GM18907 (cell line): Measurements from ENCODE around the gene ZNF57.
A peak's percentile ranks its signal among the peaks of the same experiment; 100 is the strongest.
"Not testable (repeated sequence)": the region's sequence is repeated elsewhere in the genome, so short reads cannot be mapped to it uniquely, and the experiment has no call there.

Experiments
- ATAC-seq: cut with Tn5 transposase; IDR thresholded peaks from one replicate; pipeline ENCODE4 v1.9.1; 2021; ENCODE audit warnings: mild to moderate bottlenecking, moderate library complexity; ENCODE audit not compliant: unreplicated experiment

The ZNF57 gene

DNA sequence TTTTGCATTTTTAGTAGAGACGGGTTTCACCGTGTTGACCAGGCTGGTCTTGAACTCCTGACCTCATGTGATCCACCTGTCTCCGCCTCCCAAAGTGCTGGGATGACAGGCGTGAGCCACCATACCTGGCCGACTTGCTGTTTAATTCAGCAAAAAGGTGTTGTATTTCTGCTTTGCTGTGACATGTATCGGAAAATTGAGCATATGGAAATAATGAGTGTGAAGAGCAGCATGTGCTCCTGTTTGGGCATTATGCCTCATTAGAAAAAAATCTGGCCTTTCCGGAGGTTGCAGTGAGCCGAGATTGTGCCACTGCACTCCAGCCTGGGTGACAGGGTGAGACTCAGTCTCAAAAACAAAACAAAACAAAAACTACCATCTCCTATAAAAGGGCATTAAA, 10.2 kb upstream of the ZNF57 start:
- ATAC-seq: not testable (repeated sequence)

DNA sequence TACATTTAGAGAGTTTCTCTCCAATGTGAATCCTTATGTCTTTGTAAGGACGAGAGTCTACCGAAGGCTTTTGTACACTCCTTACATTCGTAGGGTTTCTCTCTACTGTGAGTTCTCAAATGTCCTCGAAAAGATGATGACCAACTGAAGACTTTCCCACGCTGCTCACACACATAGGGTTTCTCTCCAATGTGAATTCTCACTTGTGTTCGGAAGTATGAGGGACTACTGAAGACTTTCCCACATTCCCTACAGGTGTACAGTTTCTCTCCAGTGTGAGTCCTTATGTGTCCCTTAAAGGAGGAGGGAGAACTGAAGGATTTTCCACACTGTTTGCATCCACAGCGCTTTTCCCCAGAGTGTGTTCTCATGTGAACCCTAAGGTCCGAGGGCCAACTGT, 4.0 kb upstream of the ZNF57 start:
- no peak for ATAC-seq

DNA sequence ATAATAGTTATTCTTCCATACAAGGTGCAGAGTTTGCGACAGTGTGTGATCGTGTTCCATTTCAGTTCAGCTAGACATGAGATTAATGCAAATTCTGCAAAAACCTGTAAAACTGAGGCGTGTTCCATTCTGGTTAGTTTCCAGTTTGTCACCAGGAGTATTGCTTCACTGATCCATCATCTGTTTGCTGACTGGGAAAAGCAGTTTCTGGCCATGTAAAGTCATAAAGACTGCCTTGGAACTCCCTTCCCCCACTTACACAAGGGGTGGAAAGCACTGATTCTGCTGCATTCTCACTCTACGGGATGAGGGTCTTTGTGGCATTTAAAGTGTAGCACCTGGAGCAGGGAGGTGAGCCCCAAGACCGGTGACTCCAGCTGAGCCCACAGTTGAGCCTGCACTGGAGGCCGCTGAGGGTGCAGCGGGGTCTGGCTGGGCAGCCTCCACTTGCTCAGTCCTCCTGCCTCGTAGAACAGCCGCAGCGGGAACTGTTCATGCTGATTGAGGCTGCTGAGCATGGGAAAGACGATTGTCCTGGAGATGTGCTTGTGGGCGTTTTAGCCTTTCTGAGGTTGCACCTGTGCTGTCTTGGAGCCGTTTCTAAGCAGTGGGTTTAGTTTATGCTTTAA, 2.0 kb downstream of the ZNF57 start:
- ATAC-seq: no peak

DNA sequence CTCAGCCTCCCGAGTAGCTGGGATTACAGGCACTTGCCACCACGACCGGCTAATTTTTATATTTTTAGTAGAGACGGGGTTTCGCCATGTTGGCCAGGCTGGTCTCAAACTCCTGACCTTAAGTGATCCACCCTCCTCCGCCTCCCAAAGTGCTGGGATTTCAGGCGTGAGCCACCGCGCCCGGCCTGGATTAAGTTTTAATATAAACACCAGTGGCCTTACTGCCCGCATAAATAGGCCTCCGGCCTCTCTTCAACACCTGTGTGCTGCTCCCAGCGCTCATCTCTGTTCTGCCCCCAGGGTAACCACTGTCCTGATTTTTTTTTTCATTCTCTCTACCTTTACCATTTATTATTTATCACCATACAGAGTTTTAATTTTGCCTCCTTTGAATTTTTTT, 2.6 kb downstream of the ZNF57 start:
- not testable (repeated sequence) for ATAC-seq

DNA sequence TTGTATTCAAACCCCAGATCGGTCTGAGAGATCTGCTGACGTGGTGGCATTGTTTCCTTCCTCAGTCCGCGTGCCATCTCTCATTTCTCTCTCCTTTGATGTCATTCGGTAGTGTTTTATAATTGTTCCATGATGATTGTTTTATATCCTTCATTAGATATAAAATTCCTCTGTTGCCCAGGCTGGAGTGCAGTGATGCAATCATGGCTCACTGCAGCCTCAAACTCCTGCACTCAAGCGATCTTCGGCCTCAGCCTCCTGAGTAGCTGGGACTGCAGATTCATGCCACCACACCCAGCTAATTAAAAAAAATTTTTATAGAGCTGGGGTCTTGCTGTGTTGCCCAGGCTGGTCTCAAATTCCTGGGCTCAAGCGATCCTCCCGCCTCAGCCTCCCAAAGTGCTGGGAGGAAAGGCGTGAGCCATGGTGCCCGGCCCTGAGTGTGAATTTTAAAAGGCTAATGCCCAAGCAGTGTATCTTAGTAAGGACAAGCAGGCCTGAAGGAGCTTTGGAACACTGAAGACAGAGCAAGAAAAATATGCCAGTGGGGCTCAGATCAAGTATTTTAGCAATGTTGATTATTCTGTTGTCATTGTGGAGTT, 5.3 kb downstream of the ZNF57 start:
- no peak for ATAC-seq

DNA sequence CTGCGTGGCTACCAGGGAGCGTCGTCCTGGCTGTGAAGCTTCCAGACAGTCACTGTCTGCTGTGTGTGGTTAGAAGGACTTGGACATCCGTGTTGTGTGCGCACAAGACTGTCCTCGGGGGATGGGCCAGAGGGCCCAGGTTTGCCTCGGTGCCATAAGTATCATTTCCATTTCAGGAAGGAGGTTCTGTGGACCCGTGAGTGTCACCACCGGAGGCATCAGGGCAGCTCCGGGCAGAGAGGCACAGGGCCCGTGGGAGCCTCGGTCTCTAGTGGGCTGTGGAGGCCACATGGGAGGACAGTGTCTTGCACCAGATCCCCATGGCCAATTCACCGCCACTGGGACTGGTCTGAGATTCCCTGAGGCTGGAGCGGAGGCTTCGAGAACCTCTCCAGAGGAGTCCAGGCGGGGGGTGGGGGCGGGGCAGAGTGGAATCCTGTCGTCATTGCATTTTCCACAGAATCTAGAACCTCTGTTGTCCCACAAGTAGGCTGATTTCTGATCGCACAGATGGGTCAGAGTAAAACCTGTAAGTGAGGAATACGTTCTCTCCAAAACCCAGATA, 6.0 kb downstream of the ZNF57 start:
- ATAC-seq: no peak

DNA sequence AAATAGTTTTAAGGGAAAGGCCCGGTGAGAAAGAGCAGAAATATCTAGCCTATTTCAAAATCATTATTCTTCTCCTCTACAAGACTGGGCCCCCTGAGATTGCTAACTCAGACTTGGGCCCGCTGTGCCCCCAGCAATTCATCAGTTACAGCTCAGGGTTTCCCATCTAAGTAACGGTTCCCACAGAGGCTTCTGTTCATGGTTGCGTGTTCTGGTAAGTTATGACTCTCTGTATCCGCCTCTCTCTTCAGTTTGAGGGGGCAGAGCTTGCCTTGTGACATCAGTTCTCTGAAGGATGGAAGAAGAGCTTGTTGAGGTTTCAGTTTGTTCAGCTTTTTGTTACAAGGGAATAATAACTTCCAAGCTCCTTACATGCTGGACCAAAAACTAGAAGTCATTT, 11.6 kb downstream of the ZNF57 start:
- ATAC-seq: no peak

DNA sequence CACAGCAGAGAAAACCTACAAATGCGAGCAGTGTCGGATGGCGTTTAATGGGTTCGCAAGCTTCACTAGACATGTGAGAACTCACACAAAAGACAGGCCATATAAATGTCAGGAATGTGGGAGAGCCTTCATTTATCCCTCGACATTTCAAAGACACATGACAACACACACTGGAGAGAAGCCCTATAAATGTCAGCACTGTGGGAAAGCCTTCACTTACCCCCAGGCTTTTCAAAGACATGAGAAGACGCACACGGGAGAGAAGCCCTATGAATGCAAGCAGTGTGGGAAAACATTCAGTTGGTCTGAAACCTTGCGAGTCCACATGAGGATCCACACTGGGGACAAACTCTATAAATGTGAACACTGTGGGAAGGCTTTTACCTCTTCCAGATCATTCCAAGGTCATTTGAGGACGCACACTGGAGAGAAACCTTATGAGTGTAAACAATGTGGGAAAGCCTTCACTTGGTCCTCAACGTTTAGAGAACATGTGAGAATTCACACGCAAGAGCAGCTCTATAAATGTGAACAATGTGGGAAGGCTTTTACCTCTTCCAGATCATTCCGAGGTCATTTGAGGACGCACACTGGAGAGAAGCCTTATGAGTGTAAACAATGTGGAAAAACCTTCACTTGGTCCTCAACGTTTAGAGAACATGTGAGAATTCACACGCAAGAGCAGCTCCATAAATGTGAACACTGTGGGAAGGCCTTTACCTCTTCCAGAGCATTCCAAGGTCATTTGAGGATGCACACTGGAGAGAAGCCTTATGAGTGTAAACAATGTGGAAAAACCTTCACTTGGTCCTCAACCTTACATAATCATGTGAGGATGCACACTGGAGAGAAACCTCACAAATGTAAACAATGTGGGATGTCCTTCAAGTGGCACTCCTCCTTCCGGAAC, 16.8 kb downstream of the ZNF57 start:
- no peak for ATAC-seq

DNA sequence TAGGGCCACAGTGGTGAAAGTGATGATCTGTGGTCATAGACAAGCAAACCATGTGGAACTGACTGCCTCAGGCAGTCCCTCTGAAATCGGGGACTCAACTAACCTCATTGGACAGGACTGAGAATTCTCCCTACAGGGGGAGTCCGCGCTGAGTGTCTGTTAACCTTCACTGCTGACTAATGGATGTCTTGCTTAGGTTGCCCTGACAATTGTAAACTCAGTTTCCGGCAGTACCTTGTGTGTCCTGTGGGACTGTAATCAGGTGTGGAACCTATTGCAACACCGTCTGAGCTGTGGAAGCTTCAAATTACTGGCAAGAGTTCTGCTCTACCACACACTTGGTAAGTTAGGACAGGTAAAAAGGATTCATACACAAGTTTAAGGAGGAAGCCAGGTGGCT, 22.3 kb downstream of the ZNF57 start:
- ATAC-seq: no peak

DNA sequence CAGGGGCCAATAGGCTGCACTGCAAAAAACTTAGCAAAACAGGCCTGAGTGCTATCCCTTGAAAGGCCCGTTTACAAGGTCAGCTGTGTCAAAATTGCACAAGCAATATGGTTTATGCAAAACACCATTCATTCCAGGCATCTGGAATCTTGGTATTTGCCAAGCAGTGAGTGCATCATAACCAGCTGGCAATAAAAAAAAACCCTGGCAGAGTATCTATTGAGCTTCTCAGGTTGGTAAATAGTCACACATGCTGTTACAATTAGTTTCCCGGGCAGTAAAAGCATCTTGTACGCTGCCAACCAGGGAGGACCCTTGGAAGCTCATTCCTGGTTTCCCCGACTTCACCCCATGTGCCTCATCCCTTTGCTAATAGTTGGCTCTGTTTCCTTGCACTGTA, 22.8 kb downstream of the ZNF57 start:
- no peak for ATAC-seq

DNA sequence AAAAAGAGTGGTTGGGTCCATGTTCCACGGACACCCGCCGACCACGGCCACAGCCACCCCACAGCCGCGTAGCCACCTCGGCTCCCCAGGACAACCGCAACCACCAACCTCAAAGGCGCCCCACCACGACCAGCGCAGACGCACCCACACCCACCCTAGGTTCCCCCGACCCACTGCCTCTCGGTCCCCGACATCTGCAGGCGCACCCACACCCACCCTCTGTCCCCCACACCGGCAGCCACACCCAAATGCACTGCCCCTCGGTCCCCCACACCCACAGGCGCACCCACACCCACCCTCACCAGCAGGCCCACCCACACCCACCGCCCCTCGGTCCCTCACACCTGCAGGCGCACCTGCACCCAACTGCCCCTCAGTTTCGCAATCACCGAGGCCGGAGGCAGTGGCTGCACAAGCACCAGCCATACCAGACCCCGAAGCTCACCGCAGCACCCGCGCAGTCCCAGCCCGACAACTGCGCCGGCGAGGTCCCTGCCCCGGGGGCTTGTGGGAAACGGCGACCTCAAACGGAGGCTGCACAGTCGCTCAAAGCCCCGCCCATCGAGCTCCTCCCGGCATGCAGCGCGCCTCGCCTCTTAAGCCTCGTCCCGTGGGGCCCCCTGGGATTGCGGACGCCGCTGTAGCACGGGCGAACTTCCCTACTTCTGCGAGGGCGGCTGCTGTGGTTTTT, 25.8 kb downstream of the ZNF57 start:
- no peak for ATAC-seq

DNA sequence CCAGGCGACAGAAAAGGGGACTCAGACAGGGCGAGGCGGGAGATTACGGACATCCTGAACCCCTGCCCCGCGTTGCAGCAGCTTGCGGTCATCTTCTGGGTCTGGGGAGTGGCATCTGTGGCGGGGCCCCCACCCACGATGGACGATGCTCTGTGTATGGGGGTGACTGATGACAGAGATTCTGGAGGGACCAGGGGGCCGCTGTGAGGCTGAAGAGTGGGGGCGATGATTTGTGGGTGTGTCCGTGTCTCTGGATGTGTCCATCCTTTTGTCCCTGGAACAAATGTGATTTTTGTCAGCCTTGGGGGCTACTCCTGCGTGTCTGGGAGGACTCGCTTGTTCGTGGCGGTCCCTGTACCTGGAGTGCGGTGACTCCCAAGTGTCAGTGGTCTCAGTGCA, 26.3 kb downstream of the ZNF57 start:
- ATAC-seq: no peak

DNA sequence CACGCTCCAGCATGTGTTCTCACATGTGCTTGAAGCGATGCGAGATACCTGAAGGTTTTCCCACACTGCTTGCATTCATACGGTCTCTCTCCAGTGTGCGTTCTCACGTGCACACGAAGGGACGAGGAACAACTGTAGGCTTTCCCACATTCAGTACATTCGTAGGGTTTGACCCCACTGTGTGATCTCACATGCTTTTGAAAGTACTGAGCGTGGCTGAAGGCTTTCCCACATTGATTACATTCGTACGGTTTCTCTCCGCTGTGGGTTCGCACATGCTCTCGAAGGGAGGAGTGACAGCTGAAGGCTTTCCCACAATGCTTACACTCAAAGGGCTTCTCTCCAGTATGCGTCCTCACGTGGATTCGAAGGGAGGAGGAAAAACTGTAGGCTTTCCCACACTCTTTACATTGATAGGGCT, 32.8 kb downstream of the ZNF57 start:
- ATAC-seq: no peak

DNA sequence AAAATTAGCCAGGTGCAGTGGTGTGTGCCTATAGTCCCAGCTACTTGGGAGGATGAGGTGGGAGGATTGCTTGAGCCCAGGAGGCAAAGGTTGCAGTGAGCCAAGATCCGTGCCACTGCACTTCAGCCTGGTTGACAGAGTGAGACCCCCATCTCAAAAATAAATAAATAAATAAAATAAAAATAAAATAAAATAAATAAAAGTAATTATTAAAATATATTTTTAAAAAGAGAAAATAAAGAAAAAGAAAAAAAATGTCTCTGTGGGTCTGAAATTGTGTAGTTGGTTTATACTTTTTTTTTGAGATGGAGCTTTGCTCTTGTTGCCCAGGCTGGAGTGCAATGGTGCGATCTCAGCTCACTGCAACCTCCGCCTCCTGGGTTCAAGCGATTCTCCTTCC, 35.1 kb downstream of the ZNF57 start:
- not testable (repeated sequence) for ATAC-seq

DNA sequence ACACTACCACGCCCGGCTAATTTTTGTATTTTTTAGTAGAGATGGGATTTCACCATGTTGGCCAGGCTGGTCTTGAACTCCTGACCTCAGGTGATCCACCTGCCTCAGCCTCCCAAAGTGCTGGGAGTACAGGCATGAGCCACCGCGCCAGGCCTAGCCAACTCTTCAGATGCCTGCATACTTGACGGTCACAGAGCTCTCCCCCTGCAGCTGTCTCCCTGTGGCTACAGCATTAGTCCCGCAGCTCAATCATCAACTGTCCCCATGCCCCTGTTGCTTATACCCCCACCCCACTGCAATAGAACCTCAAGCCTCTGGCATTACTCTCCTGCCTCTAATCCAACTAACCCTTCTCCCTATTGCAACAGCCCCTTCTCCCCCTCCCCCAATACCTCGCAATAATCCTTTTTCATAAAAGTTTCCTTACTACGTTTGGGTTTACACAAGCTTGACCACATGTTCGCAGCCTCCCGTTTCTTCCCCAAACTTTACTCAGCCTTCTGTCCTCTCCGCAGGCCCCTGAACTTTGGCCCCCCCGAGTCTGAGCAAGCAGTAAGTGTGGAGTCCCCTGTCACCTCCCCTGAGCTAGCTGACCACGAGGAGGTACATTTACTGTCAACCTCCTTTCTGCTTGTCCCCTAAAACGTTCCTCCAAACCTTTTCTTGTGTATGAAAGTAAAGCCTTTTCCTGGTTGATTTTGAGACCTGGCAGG, 42.4 kb downstream of the ZNF57 start:
- no peak for ATAC-seq

DNA sequence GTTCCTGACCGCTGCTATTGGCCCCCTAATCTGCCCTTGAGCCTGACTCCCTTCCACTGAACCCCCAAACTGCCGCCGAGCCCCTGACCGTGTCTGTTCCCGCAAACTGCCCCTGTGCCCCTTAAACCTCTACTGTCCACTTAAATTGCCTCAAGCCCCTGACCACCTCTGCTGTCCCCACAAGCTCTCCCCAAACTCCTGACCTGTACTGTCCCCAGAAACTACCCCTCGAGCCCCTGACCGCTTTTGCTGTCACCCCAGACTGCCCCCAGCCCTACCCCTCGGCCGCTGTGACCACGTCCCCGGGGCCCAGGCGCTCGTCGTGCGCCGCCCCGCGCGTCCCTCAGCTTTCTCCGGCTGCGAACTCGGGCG, 43.7 kb downstream of the ZNF57 start:
- ATAC-seq: no peak

DNA sequence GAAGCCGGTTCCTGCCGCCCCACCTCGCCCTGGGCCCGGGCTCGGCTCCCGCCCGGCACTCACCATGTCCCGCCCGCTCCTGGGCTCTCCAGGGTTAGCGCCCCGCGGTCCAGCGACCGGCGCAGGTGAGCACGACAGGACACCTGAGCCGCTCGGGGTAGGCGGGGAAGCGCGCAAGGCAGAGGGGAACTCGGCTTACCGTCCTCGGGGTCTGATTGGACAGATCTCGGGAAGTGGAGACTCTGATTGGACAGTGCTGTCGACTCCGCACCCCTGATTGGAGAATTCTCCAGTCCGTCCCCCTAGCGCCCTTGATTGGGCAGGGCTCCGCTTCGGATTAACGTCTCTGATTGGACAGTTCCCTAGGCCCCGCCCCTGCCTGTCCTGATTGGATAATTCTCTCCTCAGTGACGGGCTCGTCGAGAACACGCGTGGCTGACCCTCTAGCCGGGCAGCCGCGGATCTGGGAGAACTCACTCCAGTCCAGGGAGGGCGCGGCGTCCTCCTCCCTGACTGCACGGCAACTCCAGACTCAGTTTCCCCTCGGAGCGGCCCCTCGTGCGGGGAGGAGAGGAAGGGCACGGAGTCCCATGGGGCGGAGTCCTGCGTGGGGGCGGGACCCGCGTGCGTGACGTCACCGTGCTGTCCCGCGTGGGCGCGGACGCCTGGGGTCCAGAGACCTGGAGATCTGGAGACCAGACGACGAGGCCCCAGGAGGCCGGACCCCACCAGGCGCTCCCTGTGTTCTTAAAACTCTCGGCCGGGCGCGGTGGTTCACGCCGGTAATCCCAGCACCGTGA, 44.2 kb downstream of the ZNF57 start, which contains the start of gene ZNF77:
Gene ZNF77, minus strand, starts transcription at position 197 of the 800 bp plus-strand sequence. Its CDS starts 131 bp downstream, at position 66.
- ATAC-seq: peak; percentile 93

DNA sequence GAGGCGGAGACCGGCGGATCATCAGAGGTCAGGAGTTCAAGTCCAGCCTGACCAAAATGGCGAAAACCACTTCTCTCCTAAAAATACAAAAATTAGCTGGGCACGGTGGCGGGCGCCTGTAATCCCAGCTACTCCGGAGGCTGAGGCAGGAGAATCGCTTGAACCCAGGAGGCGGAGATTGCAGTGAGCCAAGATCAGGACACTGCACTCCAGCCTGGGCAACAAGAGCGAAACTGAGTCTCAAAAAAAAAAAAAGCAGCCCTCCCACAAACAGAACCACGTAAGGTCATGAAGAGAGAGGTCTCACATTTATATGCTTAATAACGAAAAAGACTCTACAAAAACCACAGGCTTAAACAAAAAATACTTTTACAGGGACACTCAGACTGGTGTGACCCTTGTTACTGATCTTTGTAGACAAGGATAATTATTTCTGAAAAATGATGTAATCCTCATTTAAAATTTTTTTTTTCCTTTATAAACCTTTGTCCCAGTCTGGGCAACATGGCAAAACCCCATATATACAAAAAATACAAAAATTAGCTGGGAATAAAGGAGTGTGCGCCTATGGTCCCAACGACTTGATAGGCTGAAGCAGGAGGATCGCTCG, 45.0 kb downstream of the ZNF57 start:
- no peak for ATAC-seq

DNA sequence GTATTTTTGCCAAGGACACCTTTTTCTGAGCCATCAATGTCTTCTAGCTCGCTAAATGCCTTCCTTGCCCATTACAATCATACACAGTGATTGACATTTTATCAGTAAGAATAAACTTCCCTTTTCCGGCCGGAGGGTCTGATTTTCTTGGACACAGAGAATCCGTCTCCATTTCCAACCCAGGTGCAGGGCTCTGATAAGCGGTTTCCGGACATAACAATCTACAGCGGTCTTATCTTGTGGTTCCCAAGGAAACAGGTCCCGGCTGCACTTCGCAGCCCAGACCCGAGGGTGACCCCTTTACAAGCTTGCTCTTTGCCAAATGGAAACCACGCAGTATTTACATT, 49.2 kb downstream of the ZNF57 start:
- peak; percentile 14 for ATAC-seq
